A673 (cell line): ENCODE data around the gene ZNF892.

Source experiments
- EZH2 ChIP-seq: fragments of 200-600 bp; sonication (generic); IDR thresholded peaks from 2 replicates; pipeline ENCODE4 v1.6.1; 2017; ENCODE audit warnings: borderline replicate concordance, low read depth, mild to moderate bottlenecking, mixed read lengths, antibody characterized with exemption, low read length; ENCODE audit not compliant: poor library complexity, severe bottlenecking
- TF ChIP-seq, protein P1 (sequence below): fragments of 300-800, 200-600 bp; sonication (generic); conservative IDR thresholded peaks from 2 replicates; pipeline ENCODE4 v1.5.1; 2017; ENCODE audit warnings: low read depth, mild to moderate bottlenecking, antibody characterized with exemption, low read length, moderate library complexity, mixed read lengths

DNA sequence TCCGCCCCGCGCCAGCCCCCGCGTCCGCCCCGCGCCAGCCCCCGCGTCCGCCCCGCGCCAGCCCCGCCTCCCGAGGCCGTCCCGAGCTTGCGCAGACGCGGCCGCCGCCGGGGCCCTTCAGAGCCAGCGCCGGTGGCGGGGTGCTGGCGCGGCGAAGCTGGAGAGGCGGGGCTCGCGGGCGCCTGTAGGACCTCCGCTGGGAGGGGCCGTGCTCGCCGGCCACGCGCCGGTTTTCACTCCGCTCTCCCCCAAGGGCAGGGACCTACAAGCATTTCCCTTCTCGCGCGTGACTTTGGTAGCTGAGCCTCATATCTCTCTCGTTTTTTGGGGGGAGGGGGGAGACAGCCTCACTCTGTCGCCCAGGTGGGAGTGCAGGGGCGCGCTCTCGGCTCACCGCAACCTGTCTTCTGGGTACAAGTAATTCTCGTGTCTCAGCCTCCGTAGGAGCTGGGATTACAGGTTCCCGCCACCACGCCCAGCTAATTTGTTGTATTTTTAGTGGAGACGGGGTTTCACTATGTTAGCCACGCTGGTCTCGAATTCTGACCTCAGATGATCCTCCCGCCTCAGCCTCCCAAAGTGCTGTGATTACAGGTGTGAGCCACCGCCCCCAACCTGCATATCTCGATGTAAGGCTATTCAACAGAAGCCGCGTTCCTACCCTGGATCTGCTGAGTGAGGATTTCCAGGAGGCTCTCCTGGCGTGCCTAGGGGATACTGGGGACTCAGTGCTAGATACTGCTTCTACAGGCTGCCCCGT is 47.5 kb upstream of the ZNF892 start, which contains the start of gene ZNF514:
- no peak for TF ChIP-seq EZH2
- TF ChIP-seq, protein P1, sequence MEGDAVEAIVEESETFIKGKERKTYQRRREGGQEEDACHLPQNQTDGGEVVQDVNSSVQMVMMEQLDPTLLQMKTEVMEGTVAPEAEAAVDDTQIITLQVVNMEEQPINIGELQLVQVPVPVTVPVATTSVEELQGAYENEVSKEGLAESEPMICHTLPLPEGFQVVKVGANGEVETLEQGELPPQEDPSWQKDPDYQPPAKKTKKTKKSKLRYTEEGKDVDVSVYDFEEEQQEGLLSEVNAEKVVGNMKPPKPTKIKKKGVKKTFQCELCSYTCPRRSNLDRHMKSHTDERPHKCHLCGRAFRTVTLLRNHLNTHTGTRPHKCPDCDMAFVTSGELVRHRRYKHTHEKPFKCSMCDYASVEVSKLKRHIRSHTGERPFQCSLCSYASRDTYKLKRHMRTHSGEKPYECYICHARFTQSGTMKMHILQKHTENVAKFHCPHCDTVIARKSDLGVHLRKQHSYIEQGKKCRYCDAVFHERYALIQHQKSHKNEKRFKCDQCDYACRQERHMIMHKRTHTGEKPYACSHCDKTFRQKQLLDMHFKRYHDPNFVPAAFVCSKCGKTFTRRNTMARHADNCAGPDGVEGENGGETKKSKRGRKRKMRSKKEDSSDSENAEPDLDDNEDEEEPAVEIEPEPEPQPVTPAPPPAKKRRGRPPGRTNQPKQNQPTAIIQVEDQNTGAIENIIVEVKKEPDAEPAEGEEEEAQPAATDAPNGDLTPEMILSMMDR, result no peak
